H4 (cell line): Measurements from ENCODE around the gene SLC2A8. TPM values are rescaled to one million over a fixed set of nuclear protein-coding genes. Genes with fewer than 3 reads are reported as not detected.

Experiments used
- DNase-seq: peaks from one replicate; pipeline ENCODE4 v3.0.0-alpha.2; 2015; ENCODE audit warnings: low spot score
- total RNA-seq: library from RNA; depleted of rRNA; stranded (reverse); fragments of >200 nt; shearing (Covaris generic); gene quantifications from 2 replicates; pipeline ENCODE4 v1.2.3, GENCODE V29; 2014

SLC2A8 gene
- total RNA-seq, 1 experiment from 2014 or later, result 8.4 TPM

GRCh38 chr9:127403507-127404192 lies 6.7 kb downstream of the SLC2A8 start:
- DNase-seq, result no peak

GRCh38 chr9:127404631-127405030 lies 7.7 kb downstream of the SLC2A8 start:
- DNase-seq, result no peak

GRCh38 chr9:127405344-127406125 lies 8.6 kb downstream of the SLC2A8 start:
- DNase-seq, result no peak

- DNase-seq, result no peak
Observed at GRCh38 chr9:127406799-127407491, 10.0 kb downstream of the SLC2A8 start.

GRCh38 chr9:127407492-127407843 lies 10.5 kb downstream of the SLC2A8 start:
- no peak for DNase-seq

GRCh38 chr9:127411122-127411521 lies 14.2 kb downstream of the SLC2A8 start:
- no peak for DNase-seq

GRCh38 chr9:127415141-127415540 lies 18.2 kb downstream of the SLC2A8 start:
- no peak for DNase-seq

- DNase-seq, result no peak
Observed at GRCh38 chr9:127415657-127416056, 18.7 kb downstream of the SLC2A8 start.

- peak; percentile 59 for DNase-seq
Observed at GRCh38 chr9:127417131-127418036, 20.4 kb downstream of the SLC2A8 start.

- no peak for DNase-seq
Observed at GRCh38 chr9:127418037-127418471, 21.1 kb downstream of the SLC2A8 start.

- DNase-seq, result no peak
Observed at GRCh38 chr9:127419348-127419747, 22.4 kb downstream of the SLC2A8 start.

- no peak for DNase-seq
Observed at GRCh38 chr9:127421057-127421456, 24.1 kb downstream of the SLC2A8 start.

GRCh38 chr9:127422133-127422782 lies 25.3 kb downstream of the SLC2A8 start:
- DNase-seq, result no peak

GRCh38 chr9:127422787-127423186 lies 25.8 kb downstream of the SLC2A8 start:
- DNase-seq, result no peak

- no peak for DNase-seq
Observed at GRCh38 chr9:127423476-127423933, 26.5 kb downstream of the SLC2A8 start.

GRCh38 chr9:127423934-127424675 lies 27.1 kb downstream of the SLC2A8 start, which contains the start of gene ZNF79:
Gene ZNF79 (plus strand): TSS chr9:127424382. CDS start chr9:127424788, 406 bp downstream.
- DNase-seq, result peak; percentile 89

GRCh38 chr9:127424676-127424999 lies 27.7 kb downstream of the SLC2A8 start:
- no peak for DNase-seq

- no peak for DNase-seq
Observed at GRCh38 chr9:127426756-127427155, 29.8 kb downstream of the SLC2A8 start.

GRCh38 chr9:127428348-127428747 lies 31.4 kb downstream of the SLC2A8 start:
- no peak for DNase-seq

GRCh38 chr9:127430415-127430814 lies 33.4 kb downstream of the SLC2A8 start:
- no peak for DNase-seq
